Vagina (tissue), 2 donors: Measurements from ENCODE around the gene FBLIM1. TPM values are rescaled to one million over a fixed set of nuclear protein-coding genes. Genes with fewer than 3 reads are reported as not detected.

Experiments
- DNase-seq, 2 donors: peaks; one replicate each; pipeline ENCODE4 v3.0.0-alpha.2; 2017; ENCODE audit errors: extremely low spot score in 2 of 2
- H3K27ac ChIP-seq: fragments of 200-600 bp; sonication (generic); one replicate; pipeline ENCODE4 v1.5.1; 2019
- H3K27me3 ChIP-seq: fragments of 200-600 bp; sonication (generic); one replicate; pipeline ENCODE4 v1.5.1; 2019
- H3K36me3 ChIP-seq, 2 donors: fragments of 200-600 bp; sonication (generic); one replicate each; pipeline ENCODE4 v1.5.1; 2017 to 2019
- H3K4me1 ChIP-seq: fragments of 200-600 bp; sonication (generic); one replicate; pipeline ENCODE4 v1.5.1; 2019
- H3K4me3 ChIP-seq, 2 donors: fragments of 200-600 bp; sonication (generic); 1 replicate in 1 of 2; 2 replicates in 1 of 2; pipeline ENCODE4 v1.5.1; 2016 to 2019
- H3K9me3 ChIP-seq: fragments of 200-600 bp; sonication (generic); one replicate; pipeline ENCODE4 v1.5.1; 2019
- POLR2A ChIP-seq, 2 donors: fragments of 450-650 bp; IDR thresholded peaks; one replicate each; pipeline ENCODE4 v1.6.1; 2017; ENCODE audit warnings: antibody characterized with exemption in 2 of 2, mild to moderate bottlenecking in 2 of 2, moderate library complexity in 2 of 2
- POLR2AphosphoS5 ChIP-seq, 2 donors: sonication (generic); formaldehyde crosslinking; IDR thresholded peaks; one replicate each; pipeline ENCODE4 v1.9.0; 2017; ENCODE audit warnings: antibody characterized with exemption in 2 of 2, mild to moderate bottlenecking in 2 of 2, low read depth in 1 of 2; ENCODE audit not compliant: insufficient read depth in 1 of 2
- intact Hi-C: fragments of 100-400 bp; cut with DNase I; formaldehyde crosslinking; loops from one replicate; pipeline ENCODE4 v1.15.1; 2023
- total RNA-seq: library from RNA; depleted of rRNA; stranded (reverse); fragments of >200 nt; gene quantifications from one replicate; pipeline ENCODE4 v1.2.3, GENCODE V29; 2016
- TF ChIP-seq, protein P1 (sequence below), 3 experiments: fragments of 450-650 bp in 2 of 3; fragments of 200-600 bp in 1 of 3; sonication (generic) in 1 of 3; IDR thresholded peaks; one replicate each; pipeline ENCODE4 v1.5.1; 2017 to 2019; ENCODE audit warnings: antibody characterized with exemption in 3 of 3, mild to moderate bottlenecking in 2 of 3, moderate library complexity in 2 of 3

The FBLIM1 gene
- total RNA-seq, 1 donor from 2014 or later: 45.2 TPM

DNA sequence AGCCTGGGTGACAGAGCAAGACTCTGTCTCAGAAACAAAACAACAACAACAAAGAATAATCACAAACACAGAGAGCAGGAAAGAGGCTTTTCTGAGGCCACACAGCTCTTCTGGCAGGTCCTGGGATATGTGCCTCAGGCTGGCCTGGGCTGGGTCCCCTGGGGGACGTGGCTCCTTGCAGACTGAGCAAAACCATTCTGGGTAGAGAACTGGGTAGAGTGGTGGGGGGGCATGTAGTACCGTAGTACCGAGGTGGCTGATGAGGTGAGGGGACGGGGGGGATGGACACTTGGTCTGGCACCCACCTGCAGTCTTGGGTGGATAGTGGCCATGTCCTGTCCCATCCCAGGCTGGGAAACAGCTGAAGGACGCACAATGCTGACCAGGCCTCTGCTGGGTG is 10.3 kb upstream of the FBLIM1 start:
- H3K27me3 ChIP-seq: no peaks in the 10 kb centered on the region
- no peak overlapping the region for H3K27ac ChIP-seq
- no peaks in the 10 kb centered on the region for H3K9me3 ChIP-seq
- no peak overlapping the region for H3K4me3 ChIP-seq
- TF ChIP-seq POLR2AphosphoS5 (IDR thresholded peaks at IDR 0.05; ENCODE audit: insufficient read depth in 1 of 2, low read depth in 1 of 2): no peak
- no peak for TF ChIP-seq POLR2A (IDR thresholded peaks at IDR 0.05)
- TF ChIP-seq, protein P1, sequence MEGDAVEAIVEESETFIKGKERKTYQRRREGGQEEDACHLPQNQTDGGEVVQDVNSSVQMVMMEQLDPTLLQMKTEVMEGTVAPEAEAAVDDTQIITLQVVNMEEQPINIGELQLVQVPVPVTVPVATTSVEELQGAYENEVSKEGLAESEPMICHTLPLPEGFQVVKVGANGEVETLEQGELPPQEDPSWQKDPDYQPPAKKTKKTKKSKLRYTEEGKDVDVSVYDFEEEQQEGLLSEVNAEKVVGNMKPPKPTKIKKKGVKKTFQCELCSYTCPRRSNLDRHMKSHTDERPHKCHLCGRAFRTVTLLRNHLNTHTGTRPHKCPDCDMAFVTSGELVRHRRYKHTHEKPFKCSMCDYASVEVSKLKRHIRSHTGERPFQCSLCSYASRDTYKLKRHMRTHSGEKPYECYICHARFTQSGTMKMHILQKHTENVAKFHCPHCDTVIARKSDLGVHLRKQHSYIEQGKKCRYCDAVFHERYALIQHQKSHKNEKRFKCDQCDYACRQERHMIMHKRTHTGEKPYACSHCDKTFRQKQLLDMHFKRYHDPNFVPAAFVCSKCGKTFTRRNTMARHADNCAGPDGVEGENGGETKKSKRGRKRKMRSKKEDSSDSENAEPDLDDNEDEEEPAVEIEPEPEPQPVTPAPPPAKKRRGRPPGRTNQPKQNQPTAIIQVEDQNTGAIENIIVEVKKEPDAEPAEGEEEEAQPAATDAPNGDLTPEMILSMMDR (IDR thresholded peaks at IDR 0.05): no peak
- no peak for DNase-seq
- H3K4me1 ChIP-seq: peaks cover 10% of the 10 kb centered on the region
- no peaks in the 10 kb centered on the region for H3K36me3 ChIP-seq
- intact Hi-C loops: loop anchor here (10.0 kb wide), 1 partner anchor 153 kb away; no protein-coding TSS in a partner anchor

DNA sequence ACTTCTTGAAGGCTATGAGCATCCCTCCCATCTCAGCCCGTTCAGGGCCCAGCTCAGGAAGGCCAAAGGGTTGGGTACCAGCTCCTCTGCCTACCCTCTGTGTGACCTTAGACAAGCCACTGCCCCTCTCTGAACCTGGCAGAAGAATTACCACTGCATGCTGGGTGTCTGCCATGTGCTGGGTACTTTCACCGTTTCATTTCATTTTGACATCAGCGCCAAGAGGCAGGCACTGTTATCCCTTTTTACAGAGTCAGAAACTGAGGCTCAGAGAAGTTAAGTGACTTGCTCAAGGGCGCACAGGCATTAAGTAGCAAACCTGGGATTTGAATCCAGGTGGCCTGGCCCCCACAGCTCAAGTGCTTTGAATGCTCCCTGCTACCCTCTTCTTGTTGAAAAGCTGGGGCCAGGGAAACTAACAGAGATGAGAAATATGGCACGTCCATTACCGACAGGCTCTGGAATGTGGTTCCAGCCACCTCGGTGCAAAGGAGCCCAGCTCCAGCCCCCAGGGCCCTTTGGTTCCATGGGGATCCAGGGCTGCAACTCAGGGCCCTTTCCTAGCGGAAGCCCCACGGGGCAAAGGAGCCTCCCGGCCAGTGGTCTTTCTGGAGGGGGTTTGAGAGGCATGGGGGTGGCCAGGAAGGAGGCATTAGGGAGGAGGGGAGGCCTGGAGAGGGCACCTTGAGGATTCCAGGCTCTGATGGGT is 9.8 kb upstream of the FBLIM1 start:
- Histone ChIP-seq H3K4me1 (peaks cover 10% of the 10 kb centered on the region), H3K27ac (no peak overlapping the region), H3K27me3 (no peaks in the 10 kb centered on the region), H3K9me3 (no peaks in the 10 kb centered on the region), H3K4me3 (no peak overlapping the region), H3K36me3 (no peaks in the 10 kb centered on the region)
- intact Hi-C loops: loop anchor here (10.0 kb wide), 1 partner anchor 154 kb away; no protein-coding TSS in a partner anchor
- DNase-seq: no peak
- TF ChIP-seq POLR2A (IDR thresholded peaks at IDR 0.05): no peak
- TF ChIP-seq, protein P1 (IDR thresholded peaks at IDR 0.05): no peak
- no peak for TF ChIP-seq POLR2AphosphoS5 (IDR thresholded peaks at IDR 0.05; ENCODE audit: insufficient read depth in 1 of 2, low read depth in 1 of 2)

DNA sequence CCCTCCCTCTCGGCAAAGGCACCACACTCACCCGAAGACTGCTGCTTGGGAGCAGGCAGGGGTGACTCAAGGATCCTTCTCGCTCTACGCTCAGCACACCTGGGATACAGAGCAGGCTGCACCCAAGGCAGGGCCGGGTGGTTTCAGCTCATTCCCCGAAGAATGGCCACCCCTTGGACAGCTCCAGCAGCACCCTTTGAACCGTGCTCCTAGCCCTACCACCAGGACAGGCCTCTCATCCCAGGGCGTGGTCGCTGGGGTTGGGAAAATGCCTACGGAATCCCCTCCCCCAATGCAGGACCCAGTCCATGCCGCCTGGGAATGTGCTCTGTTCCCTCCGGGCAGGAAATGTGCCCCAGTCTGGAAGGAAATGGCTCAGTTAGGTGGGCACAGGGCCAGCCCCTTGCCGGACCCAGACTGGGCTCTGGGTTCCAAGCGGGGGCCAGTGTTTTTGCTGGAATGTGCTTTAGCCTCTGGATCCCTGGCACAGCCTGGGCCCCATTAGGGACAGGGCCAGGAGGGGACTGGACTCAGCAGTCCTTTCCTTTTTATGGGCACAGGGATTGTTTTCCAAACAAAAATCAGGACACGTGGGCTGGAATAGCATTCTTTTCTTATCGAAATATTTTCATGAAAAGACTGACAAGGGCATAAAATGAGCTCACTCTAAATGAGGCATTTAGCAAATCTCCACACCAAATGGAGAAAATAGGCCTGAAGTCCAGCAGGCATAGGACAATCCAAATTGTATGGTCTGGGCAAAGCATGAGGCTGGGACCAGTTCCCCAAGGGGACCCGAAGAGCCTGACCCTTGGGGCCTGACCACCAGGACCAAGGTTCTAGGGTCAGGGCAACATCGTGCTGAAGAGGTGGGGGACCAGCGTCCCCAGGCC is 8.9 kb upstream of the FBLIM1 start:
- Histone ChIP-seq H3K27ac (no peak overlapping the region), H3K4me1 (peaks cover 10% of the 10 kb centered on the region), H3K9me3 (no peaks in the 10 kb centered on the region), H3K4me3 (no peak overlapping the region), H3K36me3 (no peaks in the 10 kb centered on the region), H3K27me3 (no peaks in the 10 kb centered on the region)
- no peak for DNase-seq
- TF ChIP-seq POLR2AphosphoS5 (IDR thresholded peaks at IDR 0.05; ENCODE audit: insufficient read depth in 1 of 2, low read depth in 1 of 2) (no peak), POLR2A (IDR thresholded peaks at IDR 0.05) (no peak)
- TF ChIP-seq, protein P1 (IDR thresholded peaks at IDR 0.05): no peak
- intact Hi-C loops: loop anchor here (10.0 kb wide), 1 partner anchor 155 kb away; no protein-coding TSS in a partner anchor

DNA sequence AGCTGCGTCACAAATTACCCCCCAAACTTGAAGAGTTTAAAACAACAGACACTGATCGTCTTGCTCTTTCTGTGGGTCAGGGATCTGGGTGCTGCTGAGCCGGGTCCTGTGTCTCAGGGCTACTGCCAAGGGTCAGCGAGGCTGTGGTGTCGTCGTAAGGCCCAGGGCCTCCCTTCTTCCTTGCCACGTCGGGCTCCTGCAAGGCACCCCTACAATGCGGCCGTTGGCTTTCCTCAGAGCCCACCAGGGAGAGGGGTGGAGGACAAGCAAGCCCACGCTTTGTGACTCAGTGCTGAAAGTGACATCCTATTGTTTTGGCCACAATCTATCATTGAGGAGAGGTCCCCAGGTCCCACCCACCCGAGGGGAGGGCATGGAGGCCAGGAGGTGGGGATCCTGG is 7.7 kb upstream of the FBLIM1 start:
- no peak overlapping the region for H3K27ac ChIP-seq
- H3K36me3 ChIP-seq: no peaks in the 10 kb centered on the region
- no peak overlapping the region for H3K4me3 ChIP-seq
- peaks cover 16% of the 10 kb centered on the region for H3K4me1 ChIP-seq
- no peaks in the 10 kb centered on the region for H3K9me3 ChIP-seq
- no peak for DNase-seq
- no peaks in the 10 kb centered on the region for H3K27me3 ChIP-seq
- intact Hi-C loops: no loop called here
- no peak for TF ChIP-seq POLR2AphosphoS5 (IDR thresholded peaks at IDR 0.05; ENCODE audit: insufficient read depth in 1 of 2, low read depth in 1 of 2)
- TF ChIP-seq, protein P1 (IDR thresholded peaks at IDR 0.05): no peak
- TF ChIP-seq POLR2A (IDR thresholded peaks at IDR 0.05): no peak
